Activated CD8-positive, alpha-beta memory T cell treated with anti-CD3 and anti-CD28 coated beads, Interleukin-2, amount 50 U/mL, for 48 hours (primary cell): Measurements from ENCODE around the gene HGFAC.

ENCODE experiments used
- DNase-seq: peaks from one replicate; pipeline ENCODE4 v3.0.0-alpha.2; 2020

The HGFAC gene

GRCh38 chr4:3411676-3412075 lies 30.1 kb upstream of the HGFAC start:
- DNase-seq: no peak

GRCh38 chr4:3412257-3413020 lies 29.3 kb upstream of the HGFAC start:
- DNase-seq: no peak

- no peak for DNase-seq
Measured at GRCh38 chr4:3413217-3413671, 28.5 kb upstream of the HGFAC start.

GRCh38 chr4:3413675-3414420 lies 27.9 kb upstream of the HGFAC start:
- DNase-seq: no peak

GRCh38 chr4:3414421-3415279 lies 27.1 kb upstream of the HGFAC start:
- no peak for DNase-seq

- DNase-seq: no peak
Measured at GRCh38 chr4:3415471-3416141, 26.2 kb upstream of the HGFAC start.

GRCh38 chr4:3416270-3416669 lies 25.5 kb upstream of the HGFAC start:
- DNase-seq: no peak

- no peak for DNase-seq
Measured at GRCh38 chr4:3416821-3417221, 24.9 kb upstream of the HGFAC start.

- no peak for DNase-seq
Measured at GRCh38 chr4:3417448-3417847, 24.3 kb upstream of the HGFAC start.

GRCh38 chr4:3418029-3418762 lies 23.6 kb upstream of the HGFAC start:
- DNase-seq: no peak

- DNase-seq: no peak
Measured at GRCh38 chr4:3419836-3420605, 21.7 kb upstream of the HGFAC start.

GRCh38 chr4:3420606-3420955 lies 21.2 kb upstream of the HGFAC start:
- no peak for DNase-seq

GRCh38 chr4:3420956-3421355 lies 20.8 kb upstream of the HGFAC start:
- DNase-seq: no peak

GRCh38 chr4:3421470-3421869 lies 20.3 kb upstream of the HGFAC start:
- no peak for DNase-seq

- no peak for DNase-seq
Measured at GRCh38 chr4:3422241-3422801, 19.4 kb upstream of the HGFAC start.

- DNase-seq: no peak
Measured at GRCh38 chr4:3422808-3423297, 18.9 kb upstream of the HGFAC start.

- no peak for DNase-seq
Measured at GRCh38 chr4:3423406-3423805, 18.4 kb upstream of the HGFAC start.

- DNase-seq: no peak
Measured at GRCh38 chr4:3423952-3424351, 17.8 kb upstream of the HGFAC start.

- DNase-seq: no peak
Measured at GRCh38 chr4:3424522-3425095, 17.2 kb upstream of the HGFAC start.

- no peak for DNase-seq
Measured at GRCh38 chr4:3426465-3427133, 15.2 kb upstream of the HGFAC start.
